NCI-H1436 (cell line): ENCODE data around the gene CASP8AP2.
"Not testable (repeated sequence)": the region's sequence is repeated elsewhere in the genome, so short reads cannot be mapped to it uniquely, and the experiment has no call there.

ENCODE experiments used
- DNase-seq: peaks from one replicate; lab custom pipeline; 2025; lab: John Stamatoyannopoulos, UW

Gene CASP8AP2

DNA sequence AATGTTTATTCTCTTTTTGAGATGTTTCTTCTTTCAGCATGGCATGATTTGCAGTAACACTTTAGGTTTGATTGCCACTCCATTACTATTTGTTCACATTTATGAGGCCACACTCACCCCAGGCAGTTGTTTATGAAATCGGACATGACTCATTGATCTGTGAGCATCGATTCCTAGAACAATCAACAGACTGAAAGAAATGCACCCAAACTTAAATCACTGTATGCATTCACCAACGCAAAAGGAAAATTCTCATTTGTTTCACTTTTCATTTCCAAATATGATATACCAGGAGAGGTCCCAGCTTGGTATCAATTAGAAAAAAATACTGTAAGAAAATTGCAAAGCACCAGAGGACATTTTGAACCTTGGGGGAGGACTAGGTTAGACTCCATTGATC lies 59.2 kb downstream of the CASP8AP2 start:
- no peak for DNase-seq

DNA sequence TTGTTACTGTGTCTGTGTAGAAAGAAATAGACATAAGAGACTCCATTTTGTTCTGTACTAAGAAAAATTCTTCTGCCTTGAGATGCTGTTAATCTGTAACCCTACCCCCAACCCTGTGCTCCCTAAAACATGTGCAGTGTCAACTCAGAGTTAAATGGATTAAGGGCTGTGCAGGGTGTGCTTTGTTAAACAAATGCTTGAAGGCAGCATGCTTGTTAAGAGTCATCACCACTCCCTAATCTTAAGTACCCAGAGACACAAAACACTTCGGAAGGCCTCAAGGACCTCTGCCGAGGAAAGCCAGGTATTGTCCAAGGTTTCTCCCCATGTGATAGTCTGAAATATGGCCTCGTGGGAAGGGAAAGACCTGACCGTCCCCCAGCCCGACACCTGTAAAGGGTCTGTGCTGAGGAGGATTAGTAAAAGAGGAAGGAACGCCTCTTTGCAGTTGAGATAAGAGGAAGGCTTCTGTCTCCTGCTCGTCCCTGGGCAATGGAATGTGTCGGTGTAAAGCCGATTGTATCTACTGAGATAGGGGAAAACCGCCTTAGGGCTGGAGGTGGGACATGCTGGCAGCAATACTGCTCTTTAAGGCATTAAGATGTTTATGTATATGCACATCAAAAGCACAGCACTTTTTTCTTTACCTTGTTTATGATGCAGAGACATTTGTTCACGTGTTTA lies 61.3 kb downstream of the CASP8AP2 start:
- DNase-seq: not testable (repeated sequence)

DNA sequence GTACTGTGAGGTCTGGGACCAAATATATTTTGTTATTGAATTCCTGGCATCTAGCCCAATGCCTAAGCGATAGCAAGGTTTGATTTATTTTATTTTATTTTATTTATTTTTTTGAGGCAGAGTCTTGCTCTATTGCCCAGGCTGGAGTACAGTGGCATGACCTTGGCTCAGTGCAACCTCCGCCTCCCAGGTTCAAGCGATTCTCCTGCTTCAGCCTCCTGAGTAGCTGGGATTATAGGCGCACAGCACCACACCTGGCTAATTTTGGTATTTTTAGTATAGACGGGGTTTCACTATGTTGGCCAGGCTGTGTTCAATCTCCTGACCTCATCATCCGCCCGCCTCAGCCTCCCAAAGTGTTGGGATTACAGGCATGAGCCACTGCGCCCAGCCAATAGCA lies 62.9 kb downstream of the CASP8AP2 start:
- not testable (repeated sequence) for DNase-seq

DNA sequence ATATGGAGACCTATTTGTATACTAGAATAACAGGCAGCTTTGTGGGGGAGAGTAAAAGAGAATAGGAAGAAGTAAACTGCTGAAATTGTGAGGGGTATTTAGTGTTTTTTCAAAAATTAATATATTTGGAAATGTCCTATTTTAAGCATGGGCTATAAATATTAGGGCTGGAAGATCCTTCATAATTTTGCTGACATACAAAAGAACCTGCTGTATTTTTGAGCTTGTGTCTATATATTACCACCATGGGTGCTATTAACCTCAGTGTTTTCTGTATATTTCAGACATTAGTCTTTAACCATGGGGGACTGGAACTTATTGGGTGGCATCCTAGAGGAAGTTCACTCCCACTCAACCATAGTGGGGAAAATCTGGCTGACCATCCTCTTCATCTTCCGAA lies 64.5 kb downstream of the CASP8AP2 start, which contains the start of gene GJA10:
TSS of gene GJA10 (plus strand) at position 301 of the 400 bp plus-strand sequence. CDS start at position 301, 0 bp downstream.
- no peak for DNase-seq

DNA sequence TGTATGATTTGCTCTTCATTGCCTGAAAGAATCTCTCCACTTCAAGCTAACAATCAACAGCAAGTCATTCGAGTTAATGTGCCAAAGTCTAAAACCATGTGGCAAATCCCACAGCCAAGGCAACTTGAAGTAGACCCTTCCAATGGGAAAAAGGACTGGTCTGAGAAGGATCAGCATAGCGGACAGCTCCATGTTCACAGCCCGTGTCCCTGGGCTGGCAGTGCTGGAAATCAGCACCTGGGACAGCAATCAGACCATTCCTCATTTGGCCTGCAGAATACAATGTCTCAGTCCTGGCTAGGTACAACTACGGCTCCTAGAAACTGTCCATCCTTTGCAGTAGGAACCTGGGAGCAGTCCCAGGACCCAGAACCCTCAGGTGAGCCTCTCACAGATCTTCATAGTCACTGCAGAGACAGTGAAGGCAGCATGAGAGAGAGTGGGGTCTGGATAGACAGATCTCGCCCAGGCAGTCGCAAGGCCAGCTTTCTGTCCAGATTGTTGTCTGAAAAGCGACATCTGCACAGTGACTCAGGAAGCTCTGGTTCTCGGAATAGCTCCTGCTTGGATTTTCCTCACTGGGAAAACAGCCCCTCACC lies 65.7 kb downstream of the CASP8AP2 start:
- DNase-seq: no peak

DNA sequence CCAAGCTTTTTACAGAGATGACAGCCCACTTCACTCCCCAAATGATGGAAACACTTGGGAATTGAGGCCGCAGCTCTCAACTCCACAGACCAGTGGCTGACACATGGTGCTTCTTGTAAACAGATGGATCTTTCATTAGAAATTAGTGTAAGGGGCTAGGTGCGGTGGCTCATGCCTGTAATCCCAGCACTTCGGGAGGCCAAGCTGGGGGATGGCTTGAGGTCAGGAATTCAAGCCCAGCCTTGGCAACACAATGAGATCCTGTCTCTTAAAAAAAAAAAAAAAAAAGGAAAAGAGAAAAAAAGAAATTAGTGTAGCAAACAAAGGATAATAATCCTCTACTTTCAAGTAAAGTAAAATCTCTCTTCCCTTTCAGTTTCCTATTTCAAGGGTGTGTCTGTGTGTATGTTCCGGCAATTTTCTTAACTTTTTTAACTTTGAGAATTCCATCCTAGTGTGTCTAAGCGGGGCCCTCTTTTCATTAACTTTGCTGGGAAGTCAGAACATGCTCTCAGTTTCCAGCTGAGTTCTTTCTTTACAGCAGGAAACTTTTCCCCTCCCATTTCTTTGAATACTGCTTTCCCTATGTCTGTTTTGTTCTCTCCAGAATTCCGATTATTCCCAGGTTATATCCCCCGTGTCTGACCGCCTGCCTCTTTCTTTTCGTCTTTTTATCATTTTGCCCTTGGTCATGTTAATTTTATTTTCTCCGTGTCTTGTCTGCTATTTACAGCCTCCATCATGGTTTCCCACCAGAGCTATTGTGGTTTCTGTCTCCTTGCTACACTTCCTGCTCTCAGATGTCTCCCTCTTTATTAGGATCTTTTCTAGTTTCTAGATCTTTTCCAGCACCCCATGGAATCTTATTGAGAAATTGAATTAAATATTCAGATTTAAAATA lies 80.6 kb downstream of the CASP8AP2 start:
- DNase-seq: not testable (repeated sequence)

DNA sequence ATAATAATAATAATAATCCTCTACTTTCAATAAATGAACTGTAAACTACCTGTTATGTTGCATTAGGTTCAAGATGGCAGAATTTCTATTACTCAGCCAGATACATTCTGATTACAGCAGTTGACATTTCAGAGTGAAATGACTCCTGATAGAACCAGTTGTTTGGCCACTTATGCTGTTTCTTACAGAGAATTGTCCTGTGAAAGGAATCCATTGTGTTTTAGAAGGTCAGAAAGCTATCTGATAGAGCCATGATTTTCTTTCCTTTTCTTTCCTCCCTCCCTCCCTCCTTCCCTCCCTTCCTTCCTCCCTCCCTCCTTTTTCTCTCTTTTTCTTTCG lies 81.2 kb downstream of the CASP8AP2 start:
- DNase-seq: no peak

DNA sequence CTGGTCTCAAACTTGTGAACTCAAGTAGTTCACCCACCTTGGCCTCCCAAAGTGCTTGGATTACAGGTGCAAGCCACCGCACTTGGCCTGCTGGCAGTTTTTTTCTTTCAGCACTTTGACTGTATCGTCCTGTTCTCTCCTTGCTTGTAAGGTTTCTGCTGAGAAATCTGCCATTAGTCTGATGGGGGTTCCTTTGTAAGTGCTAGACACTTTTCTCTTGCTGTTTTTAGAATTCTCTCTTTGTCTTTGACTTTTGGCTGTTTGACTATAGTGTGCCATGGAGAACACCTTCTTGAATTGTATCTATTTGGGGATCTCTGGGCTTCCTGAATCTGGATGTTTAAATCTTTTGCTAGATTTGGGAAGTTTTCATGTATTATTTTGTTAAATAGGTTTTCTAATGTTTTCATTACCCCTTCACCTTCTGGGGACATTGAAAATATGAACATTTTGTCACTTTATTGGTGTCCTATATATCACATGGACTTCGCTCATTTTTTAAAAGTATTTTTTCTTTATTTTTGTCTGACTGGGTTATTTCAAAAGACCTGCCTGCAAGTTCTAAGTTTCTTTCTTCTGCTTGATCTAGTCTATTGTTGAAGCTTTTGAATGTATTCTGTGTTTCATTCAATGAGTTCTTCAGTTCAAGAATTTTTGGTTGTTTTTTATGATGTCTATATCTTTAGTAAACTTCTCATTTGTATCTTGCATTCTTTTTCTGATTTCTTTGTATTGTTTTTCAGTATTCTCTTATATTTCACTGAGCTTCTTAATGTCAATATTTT lies 86.6 kb downstream of the CASP8AP2 start:
- no peak for DNase-seq

DNA sequence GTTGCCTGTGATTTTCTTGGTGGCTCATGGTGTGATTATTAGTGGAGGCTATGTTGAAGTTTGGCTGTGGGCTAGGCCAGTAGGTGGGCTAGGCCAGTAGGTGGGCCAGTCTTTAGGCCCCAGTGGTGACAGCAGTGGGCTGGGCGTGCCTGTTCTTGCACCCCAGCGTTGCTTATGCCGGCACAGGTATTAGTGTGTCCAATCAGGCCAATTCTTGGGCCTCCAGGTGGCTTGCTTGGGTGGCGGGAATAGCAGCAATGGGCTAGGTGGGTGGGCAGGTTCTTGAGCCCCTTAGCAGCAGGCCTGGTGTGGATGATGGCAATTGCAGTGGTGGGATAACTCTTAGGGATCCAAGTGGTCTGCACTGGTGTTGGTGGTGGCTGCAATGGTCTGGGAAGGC lies 87.5 kb downstream of the CASP8AP2 start:
- DNase-seq: no peak

DNA sequence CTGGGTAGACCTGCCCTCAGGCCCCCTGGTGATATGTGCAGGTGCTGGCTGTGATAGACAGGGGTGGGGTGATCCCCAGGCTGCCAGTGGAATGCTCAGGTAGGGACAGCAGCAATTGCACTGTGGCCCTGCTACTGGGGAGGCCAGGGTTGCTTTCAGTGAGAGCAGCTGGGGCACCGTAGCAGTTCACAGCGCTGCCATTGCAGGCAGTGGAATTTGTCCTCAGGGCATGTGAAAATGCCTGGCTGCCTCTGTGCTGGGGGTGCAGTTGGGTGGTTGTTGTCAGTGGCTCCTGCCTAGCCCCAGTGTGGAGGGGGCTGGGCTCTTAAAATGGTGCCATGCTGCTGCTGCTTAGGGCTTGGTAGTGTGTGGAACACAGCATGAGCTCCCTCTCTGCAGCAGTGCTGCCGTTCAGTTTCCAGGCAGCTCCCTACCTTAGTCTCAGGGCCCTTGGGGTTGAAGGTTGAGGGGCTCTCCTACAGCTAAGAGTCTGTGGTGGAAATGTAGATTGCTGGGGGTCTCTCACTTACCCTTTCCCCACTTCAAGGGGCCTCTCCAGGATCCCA lies 88.2 kb downstream of the CASP8AP2 start:
- DNase-seq: no peak
